Liver (tissue), 3 donors: ENCODE results near the gene SPOCK2.

Experiments used
- ATF3 ChIP-seq: IDR thresholded peaks from 2 replicates; pipeline ENCODE4 v1.6.1; 2016; ENCODE audit warnings: antibody characterized with exemption
- CTCF ChIP-seq: fragments of 150-350 bp; IDR thresholded peaks from 2 replicates; pipeline ENCODE4 v1.5.1; 2017; ENCODE audit warnings: improper control_type of control experiment, low read depth, low read length; ENCODE audit not compliant: missing input control
- REST ChIP-seq: IDR thresholded peaks from 2 replicates; pipeline ENCODE4 v1.6.1; 2016; ENCODE audit warnings: antibody characterized with exemption, mild to moderate bottlenecking
- YY1 ChIP-seq: IDR thresholded peaks from 2 replicates; pipeline ENCODE4 v1.6.1; 2016; ENCODE audit warnings: antibody characterized with exemption, mild to moderate bottlenecking
- ZBTB33 ChIP-seq: IDR thresholded peaks from 2 replicates; pipeline ENCODE4 v1.6.1; 2016; ENCODE audit warnings: antibody characterized with exemption
- donor health status: healthy.
- donor health status: healthy.

GRCh38 chr10:72089618-72090017 is 1.3 kb upstream of the SPOCK2 start:
- TF ChIP-seq ZBTB33 (no peak), CTCF (no peak), REST (no peak), YY1 (no peak), ATF3 (no peak)
